Esophagus (tissue), 2 donors: ENCODE measurements around the gene TCEANC2. TPM values are rescaled to one million over a fixed set of nuclear protein-coding genes. Genes with fewer than 3 reads are reported as not detected.
"Not testable (repeated sequence)": the region's sequence is repeated elsewhere in the genome, so short reads cannot be mapped to it uniquely, and the experiment has no call there.

Source experiments
- H3K27ac ChIP-seq, 2 donors: one replicate each; pipeline ENCODE4 v1.5.1; 2013; ENCODE audit warnings: low read depth in 2 of 2, mild to moderate bottlenecking in 2 of 2, inconsistent platforms in 1 of 2, low read length in 1 of 2, moderate library complexity in 1 of 2
- H3K27me3 ChIP-seq, 2 donors: one replicate each; pipeline ENCODE4 v1.6.1; 2013; ENCODE audit warnings: low read length in 2 of 2, control low read depth in 1 of 2, mild to moderate bottlenecking in 1 of 2; ENCODE audit not compliant: insufficient read depth in 2 of 2, control insufficient read depth in 1 of 2
- H3K36me3 ChIP-seq, 2 donors: one replicate each; pipeline ENCODE4 v1.6.1; 2013; ENCODE audit warnings: low read length in 1 of 2; ENCODE audit not compliant: control insufficient read depth in 2 of 2, insufficient read depth in 2 of 2
- H3K4me1 ChIP-seq, 2 donors: one replicate each; pipeline ENCODE4 v1.6.1; 2013; ENCODE audit warnings: low read length in 1 of 2; ENCODE audit not compliant: control insufficient read depth in 2 of 2, insufficient read depth in 2 of 2
- H3K4me3 ChIP-seq, 2 donors: one replicate each; pipeline ENCODE4 v1.5.1; 2013; ENCODE audit warnings: low read length in 2 of 2, mild to moderate bottlenecking in 2 of 2, low read depth in 1 of 2, moderate library complexity in 1 of 2
- H3K9me3 ChIP-seq, 2 donors: one replicate each; pipeline ENCODE4 v1.6.1; 2013; ENCODE audit warnings: mild to moderate bottlenecking in 2 of 2, low read depth in 1 of 2, low read length in 1 of 2, moderate library complexity in 1 of 2; ENCODE audit not compliant: control insufficient read depth in 2 of 2, insufficient read depth in 1 of 2
- WGBS, 2 donors: extraction: QIAGEN DNeasy Blood & Tissue Kit; methylation state at CpG; one replicate each; pipeline ENCODE4 v1.1.7; 2013; 5-methylcytosine and 5-hydroxymethylcytosine counted together
- polyA plus RNA-seq, 2 donors: library from polyadenylated mRNA; stranded (reverse); fragments of 200-250 nt; gene quantifications; one replicate each; pipeline ENCODE4 v1.2.3, GENCODE V29; 2013
- donor health status: healthy with polysubstance abuse.
- donor health status: Bipolar disorder and iron deficiency.

The TCEANC2 gene
- polyA plus RNA-seq, 2 donors: 1.4 to 1.7 TPM

- Histone ChIP-seq H3K4me1 (no peaks in the 10 kb centered on the region), H3K36me3 (peaks cover 0 to under 1% of the 10 kb centered on the region in 2 donors), H3K9me3 (no peaks in the 10 kb centered on the region), H3K27ac (no peak overlapping the region), H3K4me3 (no peak overlapping the region), H3K27me3 (no peaks in the 10 kb centered on the region)
- WGBS, 2 donors: 74 to 80% methylated on average over 8 of the region's 8 CpGs
Measured at GRCh38 chr1:54081306-54082270, 28.2 kb downstream of the TCEANC2 start.

DNA sequence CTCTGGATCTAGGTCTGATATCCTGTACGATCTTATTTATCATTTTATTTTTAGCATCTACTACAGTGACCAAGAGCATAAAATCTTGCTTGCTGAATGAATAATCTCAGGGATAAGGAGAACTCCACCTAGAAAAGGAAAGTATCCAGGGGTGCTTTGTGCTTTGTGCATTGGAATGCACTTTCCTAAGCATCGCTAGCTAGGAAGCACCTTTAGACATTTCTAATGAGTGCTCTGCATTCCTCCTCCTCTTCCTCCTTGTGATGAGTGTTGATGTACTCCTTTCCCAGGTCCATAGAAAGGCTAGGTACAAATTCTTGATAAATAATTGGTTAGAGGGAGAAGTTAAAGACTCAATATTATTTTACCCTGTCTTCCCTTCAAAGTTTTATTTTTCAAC is 31.4 kb downstream of the TCEANC2 start:
- H3K4me1 ChIP-seq: no peaks in the 10 kb centered on the region
- no peak overlapping the region for H3K27ac ChIP-seq
- WGBS, 2 donors: 91 to 94% methylated on average over 2 of the region's 2 CpGs
- H3K4me3 ChIP-seq: no peak overlapping the region
- no peaks in the 10 kb centered on the region for H3K9me3 ChIP-seq
- H3K36me3 ChIP-seq: peaks cover 0 to 2% of the 10 kb centered on the region in 2 donors
- H3K27me3 ChIP-seq: no peaks in the 10 kb centered on the region

DNA sequence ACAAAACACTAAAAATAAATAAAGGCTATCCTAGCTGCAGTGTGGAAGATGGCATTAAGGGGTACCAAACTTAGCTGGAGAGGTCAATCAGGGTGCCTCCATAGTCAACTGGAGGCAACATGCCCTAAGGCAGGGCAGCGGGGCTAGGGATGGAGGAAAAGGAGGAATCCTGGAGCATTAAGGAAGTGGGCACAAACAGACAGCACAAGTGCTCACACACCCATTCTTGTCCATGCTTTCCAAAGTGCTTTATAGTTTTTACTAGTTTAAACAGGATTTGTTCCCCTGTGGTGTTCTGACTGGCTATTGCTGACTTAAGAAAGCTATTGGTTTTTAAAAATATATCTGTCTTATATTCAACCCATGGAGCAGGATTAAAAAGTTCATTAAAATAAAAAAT is 33.3 kb downstream of the TCEANC2 start:
- H3K27me3 ChIP-seq: no peaks in the 10 kb centered on the region
- peaks cover 0 to 2% of the 10 kb centered on the region in 2 donors for H3K36me3 ChIP-seq
- no peak overlapping the region for H3K4me3 ChIP-seq
- 89 to 100% methylated on average over 1 of the region's 1 CpG for WGBS, 2 donors
- H3K4me1 ChIP-seq: no peaks in the 10 kb centered on the region
- no peak overlapping the region for H3K27ac ChIP-seq
- H3K9me3 ChIP-seq: no peaks in the 10 kb centered on the region

- WGBS, 2 donors: 92% methylated on average over 5 of the region's 5 CpGs
- no peak overlapping the region for H3K27ac ChIP-seq
- no peaks in the 10 kb centered on the region for H3K9me3 ChIP-seq
- no peaks in the 10 kb centered on the region for H3K4me1 ChIP-seq
- H3K36me3 ChIP-seq: peaks cover 0 to 2% of the 10 kb centered on the region in 2 donors
- no peaks in the 10 kb centered on the region for H3K27me3 ChIP-seq
- H3K4me3 ChIP-seq: no peak overlapping the region
Measured at GRCh38 chr1:54088385-54088784, 35.0 kb downstream of the TCEANC2 start.

GRCh38 chr1:54091666-54092065 is 38.3 kb downstream of the TCEANC2 start:
- H3K27ac ChIP-seq: no peak overlapping the region
- no peak overlapping the region for H3K4me3 ChIP-seq

GRCh38 chr1:54094001-54094729 is 40.8 kb downstream of the TCEANC2 start:
- no peaks in the 10 kb centered on the region for H3K9me3 ChIP-seq
- peaks cover 0 to 7% of the 10 kb centered on the region in 2 donors for H3K36me3 ChIP-seq
- H3K4me1 ChIP-seq: no peaks in the 10 kb centered on the region
- H3K4me3 ChIP-seq: no peak overlapping the region
- 68 to 86% methylated on average over 4 of the region's 4 CpGs for WGBS, 2 donors
- H3K27ac ChIP-seq: no peak overlapping the region
- no peaks in the 10 kb centered on the region for H3K27me3 ChIP-seq

More at GRCh38 chr1:54091666-54092065, 38.3 kb downstream of the TCEANC2 start:
- Histone ChIP-seq H3K4me1 (no peaks in the 10 kb centered on the region), H3K27me3 (no peaks in the 10 kb centered on the region), H3K9me3 (no peaks in the 10 kb centered on the region), H3K36me3 (peaks cover 0 to 6% of the 10 kb centered on the region in 2 donors)
- 90 to 96% methylated on average over 3 of the region's 3 CpGs for WGBS, 2 donors

DNA sequence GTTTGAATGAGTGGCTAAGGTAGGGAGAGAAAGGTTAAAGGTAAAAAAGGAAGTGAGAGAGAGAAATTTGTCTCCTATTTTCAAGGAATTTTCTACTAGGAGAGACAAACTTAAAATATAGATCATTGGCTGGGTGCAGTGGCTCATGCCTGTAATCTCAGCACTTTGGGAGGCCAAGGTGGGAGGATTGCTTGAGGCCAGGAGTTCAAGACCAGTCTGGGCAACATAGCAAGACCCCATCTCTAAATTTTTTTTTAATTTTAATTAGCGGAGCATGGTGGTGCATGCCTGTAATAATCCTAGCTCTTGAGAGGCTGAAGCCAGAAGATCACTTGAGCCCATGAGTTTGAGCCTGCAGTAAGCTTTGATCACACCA is 41.3 kb downstream of the TCEANC2 start:
- H3K27me3 ChIP-seq, H3K4me3 ChIP-seq, H3K36me3 ChIP-seq, H3K27ac ChIP-seq, H3K9me3 ChIP-seq, H3K4me1 ChIP-seq: not testable (repeated sequence)
- 56 to 64% methylated on average over 1 of the region's 1 CpG for WGBS, 2 donors

DNA sequence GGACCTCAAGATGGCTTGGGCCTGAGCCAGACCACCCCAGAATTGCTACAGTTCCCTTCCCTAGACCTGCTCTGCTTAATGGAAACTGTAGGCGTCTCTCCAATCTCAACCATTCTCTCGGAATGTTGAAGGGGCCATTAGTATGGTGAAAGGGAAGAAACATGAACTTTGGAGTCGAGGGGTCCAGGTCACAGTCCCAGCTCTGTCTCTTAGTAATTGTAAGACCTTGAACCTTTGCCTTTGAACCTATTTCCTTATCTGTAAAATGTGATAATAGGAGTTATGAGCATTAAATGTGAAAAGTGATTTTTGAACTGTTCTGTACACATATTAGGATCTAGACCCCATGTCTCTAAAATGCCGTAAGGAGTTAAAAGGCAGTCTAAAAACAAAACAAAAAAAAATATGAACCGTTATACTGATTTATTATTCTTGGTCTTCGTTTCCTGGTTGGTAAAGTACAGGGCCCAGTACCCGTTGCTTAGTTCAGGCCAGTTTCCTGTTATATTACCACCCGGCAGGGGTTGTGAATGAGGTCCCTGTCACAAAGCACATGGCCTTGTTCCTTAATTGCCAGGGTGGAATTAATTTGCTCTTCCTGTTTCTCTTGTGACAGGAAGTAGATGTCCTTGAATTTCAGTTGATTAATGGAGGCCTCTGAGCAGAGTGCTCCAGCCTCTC is 42.3 kb downstream of the TCEANC2 start:
- no peaks in the 10 kb centered on the region for H3K27me3 ChIP-seq
- H3K36me3 ChIP-seq: peaks cover 0 to 7% of the 10 kb centered on the region in 2 donors
- H3K4me3 ChIP-seq: no peak overlapping the region
- H3K4me1 ChIP-seq: no peaks in the 10 kb centered on the region
- H3K27ac ChIP-seq: no peak overlapping the region
- H3K9me3 ChIP-seq: no peaks in the 10 kb centered on the region
- 60 to 72% methylated on average over 8 of the region's 8 CpGs for WGBS, 2 donors

DNA sequence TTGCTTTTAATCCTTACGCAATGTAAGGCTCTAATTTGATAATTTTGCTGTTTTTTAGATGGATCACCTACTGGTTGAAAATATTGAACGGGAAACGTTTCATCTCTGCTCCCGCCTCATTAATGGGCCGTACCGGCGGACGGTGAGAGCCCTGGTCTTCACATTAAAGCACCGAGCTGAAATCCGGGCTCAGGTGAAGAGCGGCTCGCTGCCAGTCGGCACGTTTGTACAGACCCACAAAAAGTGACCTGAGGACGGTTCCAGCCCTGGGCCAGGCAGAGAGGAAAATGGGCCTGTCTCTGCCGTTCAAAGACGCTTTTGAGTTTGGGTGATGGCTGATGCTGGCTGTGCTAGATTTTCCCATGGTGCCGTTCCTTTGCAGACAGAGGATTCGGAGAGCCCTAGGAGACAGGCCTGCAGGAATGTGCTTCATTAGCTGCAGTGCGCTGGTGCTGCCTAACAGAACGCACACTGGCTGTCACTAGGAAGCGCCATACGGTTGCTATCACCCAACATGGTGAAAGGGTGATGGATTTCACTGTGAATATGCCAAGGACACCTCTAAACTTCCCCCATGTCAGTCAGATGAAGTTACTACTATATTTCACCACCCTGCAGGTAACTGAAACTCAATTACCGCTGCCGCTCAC is 42.9 kb downstream of the TCEANC2 start:
- Histone ChIP-seq H3K4me3 (no peak overlapping the region), H3K27ac (peak overlapping the region in 1 of 2 donors; percentile 15), H3K36me3 (peaks cover 0 to 7% of the 10 kb centered on the region in 2 donors), H3K9me3 (no peaks in the 10 kb centered on the region), H3K4me1 (no peaks in the 10 kb centered on the region), H3K27me3 (no peaks in the 10 kb centered on the region)
- 77 to 83% methylated on average over 25 of the region's 25 CpGs for WGBS, 2 donors
